ENCODE data around the gene SH2B3.
"Not testable (repeated sequence)": the region's sequence is repeated elsewhere in the genome, so short reads cannot be mapped to it uniquely, and the experiment has no call there.

Gene SH2B3

DNA sequence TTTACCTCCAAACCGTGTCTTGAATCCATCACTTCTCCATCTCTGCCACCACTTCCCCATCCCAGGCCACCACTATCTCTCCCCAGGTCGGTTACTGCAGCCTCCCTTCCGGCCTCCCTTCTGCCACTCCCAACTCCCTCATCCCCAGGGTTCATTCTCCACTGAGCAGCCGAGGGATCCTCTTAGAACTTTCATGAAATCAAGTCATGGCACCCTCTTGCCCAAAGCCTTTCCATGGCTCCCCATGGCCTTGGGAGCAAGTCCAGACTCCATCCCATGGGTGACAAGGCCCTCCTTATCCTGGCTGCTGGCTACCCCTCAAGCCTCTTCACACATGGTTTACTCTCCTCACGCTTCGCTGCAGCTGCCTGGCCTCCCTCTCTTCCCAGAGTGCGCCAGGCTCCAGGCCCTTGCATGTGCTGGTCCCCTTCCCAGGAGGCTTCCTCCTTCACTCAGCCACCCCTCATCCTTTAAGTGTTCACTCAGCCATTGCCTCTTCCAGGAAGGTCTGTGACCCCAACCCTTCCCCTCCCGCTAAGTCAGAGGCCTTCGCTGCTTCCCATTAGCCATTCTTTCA lies 17.9 kb upstream of the SH2B3 start:
- no peak for DNase-seq

DNA sequence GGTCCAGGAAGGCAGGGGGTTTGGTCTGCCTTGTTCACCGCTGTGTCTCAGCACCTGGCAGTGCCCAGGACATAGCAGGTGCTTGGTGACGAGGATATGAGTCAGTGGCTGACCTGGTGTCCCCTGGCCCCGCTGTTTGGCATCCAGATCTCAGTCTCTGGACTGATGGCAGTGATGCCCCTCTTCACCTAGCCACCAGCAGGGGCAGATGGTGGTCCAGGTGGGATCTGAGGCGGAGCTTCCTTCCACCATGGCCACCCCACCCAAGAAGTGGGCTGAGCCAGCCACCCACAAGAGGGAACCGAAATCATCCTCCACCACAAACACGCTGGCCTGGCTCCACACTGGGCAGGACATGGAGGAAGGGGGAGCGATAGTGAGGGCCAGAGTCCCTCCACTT lies 16.1 kb upstream of the SH2B3 start:
- no peak for DNase-seq

DNA sequence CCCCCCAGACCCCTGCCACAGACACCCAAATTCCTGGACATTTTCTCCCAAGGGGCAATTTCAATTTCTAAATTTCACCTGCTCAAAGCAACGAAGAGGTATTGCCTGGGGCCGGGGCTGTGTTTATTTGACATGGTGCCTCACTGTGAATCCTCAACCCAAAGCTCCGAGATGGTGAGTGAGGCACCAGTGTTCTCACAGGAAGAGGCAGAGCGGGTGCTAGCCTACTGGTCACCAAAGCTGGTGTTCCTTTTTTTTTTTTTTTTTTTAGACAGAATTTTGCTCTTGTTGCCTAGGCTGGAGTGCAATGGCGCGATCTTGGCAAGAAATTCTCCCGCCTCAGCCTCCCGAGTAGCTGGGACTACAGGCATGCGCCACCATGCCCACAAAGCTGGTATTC lies 14.8 kb upstream of the SH2B3 start:
- DNase-seq = no peak

DNA sequence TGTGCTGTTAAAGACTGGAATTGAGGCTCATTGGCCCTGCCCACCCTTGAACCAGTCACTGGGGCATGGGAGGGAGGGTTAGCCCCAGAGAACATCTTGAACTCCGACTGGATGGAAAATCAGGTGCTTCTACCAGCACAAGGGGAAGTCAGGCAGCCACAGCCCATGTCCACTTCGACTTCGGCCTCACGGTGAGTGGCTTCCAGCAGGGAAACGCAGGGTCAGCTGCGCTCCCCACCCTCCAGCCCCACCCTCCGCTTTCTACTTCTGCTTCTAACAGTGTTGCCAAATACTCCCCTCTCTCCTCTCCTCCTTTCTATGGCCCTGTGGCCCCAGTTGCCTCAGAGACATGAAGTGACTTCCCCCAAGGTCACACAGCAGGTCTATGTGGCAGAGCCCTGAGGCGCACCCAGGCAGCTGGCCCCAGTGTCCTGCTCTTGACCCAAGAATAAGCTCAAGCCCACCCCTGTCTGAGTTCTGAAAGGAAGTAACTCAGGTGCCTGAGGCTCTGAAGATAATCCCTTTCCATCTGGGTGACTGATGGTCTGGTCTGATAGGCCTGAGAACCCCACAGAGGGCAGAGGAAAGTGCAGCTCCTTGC lies 11.9 kb upstream of the SH2B3 start:
- no peak for DNase-seq

DNA sequence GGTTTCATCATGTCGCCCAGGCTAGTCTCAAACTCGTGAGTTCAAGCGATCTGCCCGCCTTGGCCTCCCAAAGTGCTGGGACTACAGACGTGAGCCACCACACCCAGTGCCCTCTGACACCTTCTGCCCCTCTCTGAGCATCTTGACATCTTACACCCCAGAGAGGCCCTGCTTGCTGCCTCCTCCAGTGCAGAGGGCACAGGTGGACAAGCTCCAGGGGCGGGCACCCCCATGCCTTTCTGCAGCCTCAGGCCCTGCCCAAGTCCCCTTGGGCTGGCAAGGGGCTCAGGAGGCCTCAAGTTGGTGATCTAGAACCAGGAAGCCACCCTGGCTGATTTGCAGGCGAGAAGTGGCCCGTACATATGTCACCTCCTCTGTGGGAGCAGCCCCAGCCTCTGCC lies 11.2 kb upstream of the SH2B3 start:
- no peak for DNase-seq

DNA sequence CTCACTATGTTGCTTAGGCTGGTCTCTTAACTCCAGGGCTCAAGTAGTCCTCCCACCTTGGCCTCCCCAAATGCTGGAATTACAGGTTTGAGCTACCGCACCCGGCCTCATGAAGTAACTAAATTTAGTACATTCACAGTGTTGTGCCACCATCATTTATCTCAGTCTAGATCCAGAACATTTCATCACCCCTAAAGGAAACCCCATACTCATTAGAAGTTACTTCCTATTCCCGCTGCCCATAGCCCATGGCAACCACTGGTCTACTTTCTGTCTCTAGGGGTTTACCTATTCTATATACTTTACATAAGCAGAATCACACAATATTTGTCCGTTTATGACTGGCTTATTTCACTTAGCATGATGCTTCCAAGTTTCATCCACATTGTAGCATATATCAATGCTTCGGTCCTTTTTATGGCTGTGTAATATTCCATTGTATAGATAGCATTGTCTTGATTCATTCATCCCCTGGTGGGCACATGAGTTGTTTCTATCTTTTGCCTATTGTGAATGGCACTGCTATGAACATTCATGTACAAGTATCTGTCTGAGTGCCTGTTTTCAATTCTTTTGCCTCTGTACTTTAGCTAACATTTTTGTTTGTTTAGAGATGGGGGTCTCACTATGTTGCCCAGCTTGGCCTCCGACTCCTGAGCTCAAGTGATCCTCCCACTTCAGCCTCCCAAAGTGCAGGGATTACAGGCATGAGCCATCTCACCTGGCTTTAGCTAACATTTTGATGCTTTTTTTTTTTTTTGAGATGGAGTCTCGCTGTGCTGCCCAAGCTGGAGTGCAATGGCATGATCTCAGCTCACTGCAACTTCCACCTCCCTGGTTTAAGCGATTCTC lies 10.2 kb upstream of the SH2B3 start:
- DNase-seq = no peak

DNA sequence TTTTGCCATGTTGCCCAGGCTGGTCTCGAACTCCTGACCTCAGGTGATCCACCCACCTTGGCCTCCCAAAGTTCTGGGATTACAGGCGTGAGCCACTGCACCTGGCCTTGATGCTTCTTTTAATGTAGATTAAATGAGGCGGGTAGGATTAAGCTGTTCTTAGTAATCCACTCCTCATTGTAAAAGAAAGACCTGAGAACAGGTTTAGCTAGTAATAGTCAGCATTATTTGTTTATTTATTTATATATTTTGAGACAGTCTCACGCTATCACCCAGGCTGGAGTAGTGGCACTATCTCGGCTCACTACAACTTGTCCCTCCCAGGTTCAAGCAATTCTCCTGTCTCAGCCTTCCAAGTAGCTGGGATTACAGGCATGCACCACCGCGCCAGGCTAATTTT lies 9.5 kb upstream of the SH2B3 start:
- not testable (repeated sequence) for DNase-seq

DNA sequence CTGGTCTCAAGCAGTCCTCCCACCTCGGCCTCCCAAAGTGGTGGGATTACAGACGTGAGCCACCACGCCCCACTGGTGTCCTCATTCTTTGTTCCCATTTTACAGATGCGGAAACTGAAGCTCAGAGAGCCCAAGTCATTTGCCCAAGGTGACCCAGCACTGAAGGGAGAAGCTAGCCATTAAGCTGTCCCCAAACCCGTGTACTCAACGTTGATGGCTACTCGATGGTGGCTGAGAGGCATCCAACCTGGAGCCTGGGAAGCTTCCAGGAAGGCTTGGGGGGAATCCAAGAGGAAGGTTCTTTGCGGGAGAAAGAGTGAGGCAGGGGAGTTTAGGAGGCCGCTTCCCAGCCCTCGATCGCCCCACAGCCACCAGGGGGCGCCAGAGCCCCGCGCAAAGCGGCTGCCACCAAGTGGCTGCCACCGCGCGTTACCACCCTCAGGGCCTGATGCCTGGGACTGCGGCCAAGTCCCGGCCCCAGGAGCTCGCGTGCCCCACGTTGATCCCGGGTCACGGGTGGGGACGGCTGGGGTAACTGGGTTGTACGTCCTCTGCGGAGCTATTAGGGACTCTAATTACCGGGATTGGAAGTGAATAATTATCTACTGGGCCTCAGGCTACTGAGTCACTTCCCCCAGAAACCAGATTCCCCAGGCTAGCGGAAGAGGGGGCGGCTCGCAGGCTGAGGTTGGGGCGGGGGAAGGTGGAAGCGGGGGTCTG lies 8.8 kb upstream of the SH2B3 start:
- no peak for DNase-seq

DNA sequence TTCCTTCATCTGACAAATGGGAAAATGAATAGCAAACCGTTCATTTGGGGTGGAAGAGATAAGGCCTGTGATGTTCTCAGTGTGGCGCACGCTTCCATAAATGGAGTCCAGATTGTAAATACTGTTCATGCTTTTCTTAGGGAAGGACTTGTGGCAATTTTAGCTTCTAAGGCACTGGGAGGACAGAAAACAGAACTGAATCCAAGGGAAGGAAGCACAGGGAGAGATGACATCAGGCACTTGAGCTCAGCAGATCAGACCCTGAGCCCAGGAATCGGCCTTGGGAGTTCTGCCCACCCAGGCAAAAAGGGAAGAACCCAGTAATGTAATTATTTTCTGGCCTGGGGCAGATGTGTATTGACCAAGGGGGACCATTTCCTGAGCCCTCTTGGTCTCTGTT lies 7.2 kb upstream of the SH2B3 start:
- no peak for DNase-seq

DNA sequence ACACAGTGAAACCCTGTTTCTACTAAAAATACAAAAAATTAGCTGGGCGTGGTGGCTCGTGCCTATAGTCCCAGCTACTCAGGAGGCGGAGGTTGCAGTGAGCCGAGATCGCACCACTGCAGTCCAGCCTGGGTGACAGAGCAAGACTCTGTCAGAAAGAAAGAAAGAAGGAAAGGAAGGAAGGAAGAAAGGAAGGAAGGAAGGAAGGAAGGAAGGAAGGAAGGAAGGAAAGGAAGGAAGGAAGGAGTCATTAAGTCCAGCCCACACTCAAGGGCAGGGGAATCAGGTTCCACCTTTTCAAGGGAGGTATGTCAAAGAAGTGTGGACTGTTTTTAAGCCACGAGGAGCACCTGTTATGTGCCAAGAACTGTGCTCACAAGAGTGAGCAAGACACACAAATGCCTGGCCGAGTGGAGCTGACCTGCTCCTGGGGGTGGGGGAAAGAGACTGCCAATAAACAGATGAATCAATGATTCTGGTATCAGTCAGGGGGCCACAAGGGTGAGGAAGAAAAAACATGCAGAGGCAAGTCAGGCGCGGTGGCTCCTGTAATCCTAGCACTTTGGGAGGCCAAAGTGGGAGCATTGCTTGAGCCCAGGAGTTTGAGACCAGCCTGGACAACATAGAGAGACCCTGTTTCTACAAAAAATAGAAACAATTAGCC lies 5.8 kb upstream of the SH2B3 start:
- not testable (repeated sequence) for DNase-seq

DNA sequence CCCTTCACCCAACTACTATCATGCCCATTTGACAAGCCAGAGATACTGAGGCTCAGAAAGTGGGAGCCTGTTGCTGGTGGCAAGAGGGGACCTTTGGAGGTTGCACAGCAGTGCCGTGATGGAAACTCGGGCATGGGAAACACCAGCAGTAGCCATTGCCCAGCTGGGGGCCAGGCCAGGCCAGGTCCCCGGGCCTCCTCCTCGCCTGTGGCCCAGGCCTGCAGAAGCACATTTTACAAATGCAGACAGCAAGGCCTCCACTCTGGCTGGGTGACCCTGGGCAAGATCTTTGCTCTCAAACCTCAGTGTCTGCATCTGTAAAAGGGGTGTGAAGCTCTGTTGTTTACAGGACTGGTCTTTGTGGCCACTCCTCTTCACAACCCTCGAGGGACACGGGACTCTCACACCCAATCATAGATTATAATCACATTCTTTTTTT lies 4.5 kb upstream of the SH2B3 start:
- DNase-seq = no peak

DNA sequence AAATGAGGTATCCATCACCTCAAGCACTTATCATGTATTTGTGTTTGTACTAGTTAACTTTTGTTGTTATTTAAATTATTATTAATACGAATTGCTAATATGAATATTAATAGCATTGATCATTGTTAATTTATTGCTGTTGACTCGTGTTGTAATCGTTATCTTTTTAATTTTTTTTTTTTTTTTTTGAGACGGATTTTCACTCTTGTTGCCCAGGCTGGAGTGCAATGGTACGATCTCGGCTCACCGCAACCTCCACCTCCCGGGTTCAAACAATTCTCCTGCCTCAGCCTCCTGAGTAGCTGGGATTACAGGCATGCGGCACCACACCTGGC lies 3.3 kb upstream of the SH2B3 start:
- DNase-seq = not testable (repeated sequence)

DNA sequence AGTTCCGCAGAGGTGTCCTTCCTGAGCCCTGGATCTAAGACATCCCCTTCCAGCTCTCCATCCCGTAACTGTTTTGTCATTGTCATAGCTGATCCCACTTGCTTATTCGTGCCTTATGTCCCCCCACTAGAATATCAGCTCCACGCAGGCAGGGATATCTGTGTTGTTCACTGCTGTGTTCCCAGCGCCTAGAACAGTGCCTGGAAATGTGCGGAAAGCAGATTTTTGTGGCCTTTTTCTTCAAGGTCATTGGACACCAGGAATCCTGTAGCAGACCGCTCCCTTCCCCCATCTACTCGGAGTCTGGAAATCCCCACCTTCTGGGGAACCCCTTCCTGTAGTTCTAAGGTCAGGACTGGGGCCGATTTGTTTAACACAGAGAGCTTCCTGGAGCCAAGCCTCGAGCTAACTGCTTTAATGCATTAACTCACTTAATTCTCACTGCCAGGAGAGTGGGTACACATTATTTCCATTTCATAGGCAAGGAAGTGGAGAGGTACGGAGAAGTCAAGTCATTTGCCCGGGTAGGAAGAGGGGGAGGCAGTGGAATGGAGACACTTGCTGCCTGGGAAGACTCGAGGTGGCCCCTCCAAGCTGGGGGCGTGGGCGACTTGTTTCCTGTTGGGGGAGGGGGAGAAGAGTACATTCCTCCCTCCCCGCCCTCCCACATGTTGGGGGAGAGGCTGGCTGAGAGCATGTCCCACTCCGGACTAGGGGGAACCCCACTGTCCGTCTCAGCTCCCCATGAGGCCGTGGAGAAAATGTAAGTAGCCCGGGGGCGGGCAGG lies 1.2 kb upstream of the SH2B3 start:
- DNase-seq = no peak

DNA sequence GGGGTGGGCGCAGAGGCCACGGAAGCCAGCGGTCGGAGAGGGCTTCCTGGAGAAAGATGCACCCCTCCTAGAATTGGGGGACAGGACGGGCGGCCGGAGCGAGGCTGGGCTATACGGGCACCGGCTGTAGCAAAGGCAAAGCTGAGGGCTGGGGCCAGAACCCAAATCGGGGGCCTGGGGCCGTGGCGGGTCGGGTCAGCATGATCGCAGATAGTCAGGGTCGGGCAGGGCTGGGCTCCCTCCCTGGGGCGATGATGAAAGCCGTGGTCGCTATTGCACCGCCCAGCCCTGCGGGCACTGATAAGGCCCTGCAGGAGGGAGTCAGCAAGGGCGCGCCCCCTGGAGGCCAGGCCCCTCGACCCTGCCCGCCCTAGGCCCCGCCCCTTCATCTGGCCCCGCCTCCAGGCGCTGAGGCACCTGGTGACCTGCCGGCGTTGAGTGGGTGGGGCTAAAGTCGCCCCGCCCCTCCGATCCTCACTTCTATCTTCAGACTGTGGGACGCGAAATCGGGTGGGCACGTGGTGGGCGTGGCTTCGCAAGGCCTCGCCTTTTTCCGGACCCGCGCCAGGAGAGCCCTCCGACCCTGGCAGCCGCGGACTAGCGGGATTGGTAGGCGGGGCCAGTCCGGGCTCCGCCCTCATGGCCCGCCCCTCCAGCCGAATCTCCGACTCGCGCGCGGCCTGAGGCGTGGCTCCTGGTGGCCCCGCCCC lies 419 bp upstream of the SH2B3 start:
- DNase-seq = peak in 1 of 2 experiments; percentile 12

DNA sequence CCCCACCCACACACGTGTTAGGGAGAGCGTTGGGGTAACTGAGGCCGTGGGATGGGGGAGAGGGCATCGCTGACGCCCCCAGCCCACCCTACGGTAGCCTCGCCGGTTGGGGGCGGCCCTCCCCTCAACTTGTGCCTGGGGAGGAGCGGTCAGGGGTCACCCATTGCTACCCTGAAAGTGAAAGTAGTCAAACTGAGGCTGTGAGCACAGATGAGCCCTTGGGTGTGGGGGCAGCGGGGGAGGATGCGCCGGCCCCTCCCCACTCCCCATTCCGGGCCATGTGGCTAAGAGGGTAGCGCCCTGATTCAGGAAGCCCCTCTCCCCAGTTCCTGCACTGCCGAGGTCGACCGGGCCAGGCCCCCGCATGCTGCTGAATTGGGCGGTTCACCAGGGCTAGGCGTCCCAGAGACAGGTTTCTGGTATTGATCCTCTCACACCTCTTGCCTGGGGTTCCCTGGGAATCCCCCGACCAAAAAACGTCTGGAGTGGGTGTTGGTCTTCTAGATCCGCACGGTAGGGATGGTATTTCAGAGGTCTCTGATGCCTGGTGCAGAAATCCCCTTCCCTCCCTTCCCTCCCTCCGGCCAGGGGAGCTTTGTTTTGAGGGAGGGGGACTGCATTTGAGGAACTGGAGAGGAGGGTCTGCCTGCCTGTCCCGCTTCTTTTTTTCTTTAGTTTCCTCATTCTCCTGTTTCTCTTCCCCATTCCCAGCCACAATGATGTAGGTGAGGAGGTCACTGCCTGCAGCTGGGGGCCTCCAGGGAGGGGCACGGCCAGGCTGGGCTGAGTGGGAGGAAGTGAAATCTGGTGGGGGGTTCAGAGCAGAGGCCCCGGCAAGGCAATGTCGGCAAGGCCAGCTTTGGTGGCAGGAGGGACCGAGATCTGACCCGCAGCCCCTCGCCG lies 1.0 kb downstream of the SH2B3 start:
- DNase-seq = no peak

DNA sequence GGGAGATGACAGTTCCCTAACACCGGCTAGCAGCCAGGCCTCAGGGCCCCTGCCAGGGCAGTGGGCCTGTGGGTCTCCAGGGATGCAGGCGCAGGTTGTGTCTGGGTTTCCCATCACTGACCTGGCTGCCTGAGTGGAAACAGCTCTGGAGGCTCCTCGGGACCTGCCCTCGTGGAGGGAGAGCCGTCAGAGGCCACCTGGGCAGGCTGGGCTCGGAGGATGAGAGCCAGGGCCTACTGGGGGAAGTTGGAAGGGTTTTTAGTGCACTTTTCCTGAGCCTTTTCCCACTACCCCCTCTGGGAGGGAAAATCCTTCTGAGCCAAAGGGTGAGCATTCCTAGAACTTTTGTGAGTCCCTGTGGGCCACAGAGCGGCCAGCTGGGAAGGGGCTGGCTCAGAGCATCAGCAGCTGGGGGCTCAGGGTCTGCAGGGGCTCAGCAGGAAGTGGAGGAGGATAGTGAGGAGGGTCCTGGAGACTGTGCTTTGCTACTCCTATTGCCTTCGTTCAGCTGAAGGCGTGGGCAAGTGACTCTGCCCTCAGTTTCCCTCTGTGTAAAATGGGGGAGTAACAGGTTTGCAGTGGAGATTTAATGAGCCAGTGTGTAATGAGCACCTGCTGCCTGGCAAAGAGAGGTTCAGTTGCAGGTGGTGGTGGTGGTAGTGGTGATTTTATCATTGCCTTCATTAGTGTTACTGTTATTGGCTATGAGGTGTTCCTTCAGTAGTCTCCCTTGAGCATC lies 1.8 kb downstream of the SH2B3 start:
- no peak for DNase-seq

DNA sequence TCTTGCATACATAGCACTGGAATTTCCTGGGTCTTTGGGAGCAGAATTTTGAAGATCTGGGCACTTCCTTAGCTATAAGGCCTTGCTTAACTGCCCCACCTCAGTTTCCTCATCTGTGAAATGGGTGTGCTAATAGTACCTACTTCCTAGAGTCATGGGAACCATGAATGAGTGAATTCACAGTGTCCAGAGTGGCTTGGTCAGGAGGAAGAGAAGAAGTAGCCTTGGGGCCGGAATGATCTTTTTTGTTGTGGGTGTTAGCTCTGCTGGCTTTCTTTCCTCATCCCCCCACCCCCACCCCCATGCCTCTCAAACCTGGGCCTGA lies 2.4 kb downstream of the SH2B3 start:
- no peak for DNase-seq

DNA sequence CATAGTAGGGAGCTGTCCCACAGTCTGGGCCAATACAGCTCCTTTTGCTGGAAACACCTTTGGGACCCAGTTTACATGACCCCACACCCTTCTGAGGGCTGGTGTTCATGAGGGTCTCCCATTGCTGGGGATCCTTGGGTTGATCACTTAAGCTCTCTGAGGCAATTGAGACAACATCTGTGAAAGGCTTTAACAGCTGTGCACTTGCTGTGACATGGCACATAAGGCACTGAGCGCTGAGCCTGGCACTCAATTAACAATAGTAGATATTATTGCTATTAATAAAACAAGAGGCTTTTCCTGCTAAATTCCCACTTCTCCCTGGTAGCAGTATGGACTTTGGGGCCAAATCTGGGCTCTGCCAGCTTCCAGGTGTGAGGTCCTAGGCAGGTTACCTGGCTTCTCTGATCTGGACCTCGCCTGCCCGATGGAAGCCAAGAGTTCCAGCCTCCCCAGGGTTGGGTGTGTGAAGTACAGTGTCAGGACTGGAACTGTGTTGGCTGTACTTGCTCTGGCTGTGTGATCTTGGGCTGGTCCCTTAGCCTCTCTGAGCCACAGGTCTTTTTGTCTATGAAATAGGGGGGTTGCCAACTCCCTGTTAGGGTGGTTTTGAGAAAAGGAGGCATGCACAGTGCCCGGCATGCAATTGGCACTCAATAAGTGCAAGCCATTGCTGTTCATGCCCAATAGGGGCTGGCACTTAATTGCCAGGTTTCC lies 3.1 kb downstream of the SH2B3 start:
- no peak for DNase-seq

DNA sequence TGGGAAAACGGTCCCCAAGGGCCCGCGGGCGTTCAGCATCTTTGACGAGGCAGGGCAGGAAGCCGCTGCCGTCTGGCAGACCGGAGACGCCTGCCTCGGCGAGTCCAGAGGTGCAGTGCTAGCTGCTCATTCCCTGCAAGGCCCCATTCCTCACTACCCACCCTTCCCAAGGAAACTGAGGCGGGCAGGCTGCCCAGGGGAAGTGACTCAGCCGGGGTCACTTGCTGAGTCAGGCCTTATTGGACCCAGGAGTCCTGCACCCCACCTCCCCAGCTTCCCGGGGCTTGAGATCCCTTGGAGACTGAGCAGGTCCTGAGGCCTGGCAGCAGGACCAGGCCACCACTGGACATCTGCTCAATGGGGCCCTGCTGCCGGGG lies 3.7 kb downstream of the SH2B3 start:
- DNase-seq = no peak
